A673 (cell line): ENCODE measurements around the gene EI24. TPM values are rescaled to one million over a fixed set of nuclear protein-coding genes. Genes with fewer than 3 reads are reported as not detected.

ENCODE experiments used
- BruUV-seq: library from RNA; stranded (reverse); fragments of 400-500 nt; replicated peaks from 2 replicates; lab custom pipeline; 2021; lab: Mats Ljungman, UMichigan
- CTCF ChIA-PET: fragments of 300-600 bp; sonication (Branson Sonifier 250); formaldehyde crosslinking; loops from one replicate; lab custom pipeline; 2022; ENCODE audit warnings: antibody characterized with exemption; lab: Charles Lee
- POLR2A ChIA-PET: fragments of 300-600 bp; sonication (Branson Sonifier 250); formaldehyde crosslinking; loops from one replicate; lab custom pipeline; 2022; ENCODE audit warnings: antibody characterized with exemption; ENCODE audit not compliant: low non-redundant PET; lab: Charles Lee
- DNase-seq: peaks from one replicate; pipeline ENCODE4 v3.0.0-alpha.2; 2015; ENCODE audit warnings: low spot score
- H3K27ac ChIP-seq: fragments of 200-600 bp; sonication (generic); 2 replicates; pipeline ENCODE4 v1.5.1; 2016; ENCODE audit warnings: mixed run types, low read depth, mild to moderate bottlenecking, mixed read lengths, antibody characterized with exemption, low read length; ENCODE audit not compliant: poor library complexity, severe bottlenecking
- H3K27me3 ChIP-seq: fragments of 200-600 bp; sonication (generic); replicated peaks from 2 replicates; pipeline ENCODE4 v1.6.1; 2017; ENCODE audit warnings: mixed run types, low read depth, mild to moderate bottlenecking, mixed read lengths, antibody characterized with exemption, low read length; ENCODE audit not compliant: insufficient read depth, poor library complexity
- H3K36me3 ChIP-seq: fragments of 200-600 bp; sonication (generic); 2 replicates; pipeline ENCODE4 v1.6.1; 2016; ENCODE audit warnings: mixed run types, mild to moderate bottlenecking, mixed read lengths, antibody characterized with exemption, low read length; ENCODE audit not compliant: insufficient read depth, poor library complexity, severe bottlenecking
- H3K4me1 ChIP-seq: fragments of 200-600 bp; sonication (generic); 2 replicates; pipeline ENCODE4 v1.6.1; 2017; ENCODE audit warnings: mixed run types, mild to moderate bottlenecking, mixed read lengths, antibody characterized with exemption, low read length; ENCODE audit not compliant: insufficient read depth, poor library complexity, severe bottlenecking
- H3K4me3 ChIP-seq: fragments of 200-600 bp; sonication (generic); 2 replicates; pipeline ENCODE4 v1.5.1; 2016; ENCODE audit warnings: low read depth, mixed run types, mild to moderate bottlenecking, mixed read lengths, low read length; ENCODE audit not compliant: poor library complexity, severe bottlenecking
- H3K9me3 ChIP-seq: fragments of 200-600 bp; sonication (generic); 2 replicates; pipeline ENCODE4 v1.6.1; 2016; ENCODE audit warnings: mixed run types, low read depth, mild to moderate bottlenecking, mixed read lengths, antibody characterized with exemption, low read length; ENCODE audit not compliant: poor library complexity, severe bottlenecking
- CTCF ChIP-seq: fragments of 300-800, 200-600 bp; sonication (generic); conservative IDR thresholded peaks from 2 replicates; pipeline ENCODE4 v1.5.1; 2017; ENCODE audit warnings: low read depth, mild to moderate bottlenecking, antibody characterized with exemption, low read length, moderate library complexity, mixed read lengths
- EZH2 ChIP-seq: fragments of 200-600 bp; sonication (generic); IDR thresholded peaks from 2 replicates; pipeline ENCODE4 v1.6.1; 2017; ENCODE audit warnings: borderline replicate concordance, low read depth, mild to moderate bottlenecking, mixed read lengths, antibody characterized with exemption, low read length; ENCODE audit not compliant: poor library complexity, severe bottlenecking
- intact Hi-C: fragments of 100-400 bp; cut with micrococcal nuclease; formaldehyde crosslinking; loops from one replicate; pipeline ENCODE4 v1.10.0; 2022; ENCODE audit not compliant: unreplicated experiment
- total RNA-seq: library from RNA; stranded (reverse); gene quantifications from 2 replicates; pipeline ENCODE4 v1.2.3, GENCODE V29; 2021

Gene EI24
- total RNA-seq, 1 experiment from 2014 or later, result 161 TPM

- ChIA-PET POLR2A (no interaction called here), CTCF (no interaction called here)
- Histone ChIP-seq H3K27ac (no peak overlapping the region), H3K27me3 (no peaks in the 10 kb centered on the region), H3K36me3 (no peaks in the 10 kb centered on the region), H3K9me3 (peaks cover 31% of the 10 kb centered on the region), H3K4me3 (no peak overlapping the region), H3K4me1 (no peaks in the 10 kb centered on the region)
- no TSS peak for BruUV-seq
- no peak for DNase-seq
- TF ChIP-seq EZH2 (no peak), CTCF (no peak)
- intact Hi-C loops, result no loop called here
Observed at GRCh38 chr11:125552927-125553326, 16.4 kb upstream of the EI24 start.

- POLR2A ChIA-PET, result no interaction called here
- intact Hi-C loops, result no loop called here
- BruUV-seq, result no TSS peak
- Histone ChIP-seq H3K27ac (no peak overlapping the region), H3K36me3 (no peaks in the 10 kb centered on the region), H3K4me1 (no peaks in the 10 kb centered on the region), H3K9me3 (peaks cover 31% of the 10 kb centered on the region), H3K27me3 (no peaks in the 10 kb centered on the region), H3K4me3 (no peak overlapping the region)
- no peak for DNase-seq
- CTCF ChIA-PET, result no interaction called here
- TF ChIP-seq EZH2 (no peak), CTCF (no peak)
Observed at GRCh38 chr11:125553357-125553756, 15.9 kb upstream of the EI24 start.

- ChIA-PET CTCF (no interaction called here), POLR2A (no interaction called here)
- BruUV-seq, result no TSS peak
- Histone ChIP-seq H3K9me3 (peaks cover 31% of the 10 kb centered on the region), H3K4me3 (no peak overlapping the region), H3K4me1 (no peaks in the 10 kb centered on the region), H3K27me3 (no peaks in the 10 kb centered on the region), H3K27ac (no peak overlapping the region), H3K36me3 (no peaks in the 10 kb centered on the region)
- DNase-seq, result no peak
- TF ChIP-seq EZH2 (no peak), CTCF (no peak)
- intact Hi-C loops, result no loop called here
Observed at GRCh38 chr11:125554038-125554437, 15.2 kb upstream of the EI24 start.
